HG03060 (cell line): ENCODE data around the gene ENTREP3.
A peak's percentile ranks its signal among the peaks of the same experiment; 100 is the strongest.
"Not testable (repeated sequence)": the region's sequence is repeated elsewhere in the genome, so short reads cannot be mapped to it uniquely, and the experiment has no call there.

Experiments used
- ATAC-seq: cut with Tn5 transposase; IDR thresholded peaks from one replicate; pipeline ENCODE4 v1.9.1; 2021; ENCODE audit warnings: low read depth, moderate number of reproducible peaks; ENCODE audit not compliant: unreplicated experiment

The ENTREP3 gene

GRCh38 chr1:155227261-155228095 is 27.8 kb downstream of the ENTREP3 start:
- peak; percentile 84 for ATAC-seq

GRCh38 chr1:155226910-155227260 is 28.4 kb downstream of the ENTREP3 start:
- no peak for ATAC-seq

GRCh38 chr1:155226188-155226909 is 28.9 kb downstream of the ENTREP3 start:
- ATAC-seq = no peak

- not testable (repeated sequence) for ATAC-seq
Measured at GRCh38 chr1:155225404-155225759, 29.9 kb downstream of the ENTREP3 start.

GRCh38 chr1:155223047-155223446 is 32.2 kb downstream of the ENTREP3 start:
- ATAC-seq = no peak

GRCh38 chr1:155220211-155220965 is 34.9 kb downstream of the ENTREP3 start:
- not testable (repeated sequence) for ATAC-seq

GRCh38 chr1:155219592-155220031 is 35.7 kb downstream of the ENTREP3 start:
- ATAC-seq = no peak

- ATAC-seq = no peak
Measured at GRCh38 chr1:155218854-155219591, 36.3 kb downstream of the ENTREP3 start.

GRCh38 chr1:155214702-155215101 is 40.6 kb downstream of the ENTREP3 start:
- not testable (repeated sequence) for ATAC-seq

GRCh38 chr1:155212051-155212440 is 43.2 kb downstream of the ENTREP3 start:
- ATAC-seq = not testable (repeated sequence)

GRCh38 chr1:155211381-155212050 is 43.8 kb downstream of the ENTREP3 start:
- not testable (repeated sequence) for ATAC-seq

- no peak for ATAC-seq
Measured at GRCh38 chr1:155210314-155211104, 44.8 kb downstream of the ENTREP3 start.

GRCh38 chr1:155209312-155209721 is 46.0 kb downstream of the ENTREP3 start:
- no peak for ATAC-seq

- ATAC-seq = peak; percentile 74
Measured at GRCh38 chr1:155208541-155209311, 46.6 kb downstream of the ENTREP3 start, which contains the start of gene MTX1. Gene MTX1, plus strand, starts transcription at chr1:155208695. Its CDS starts 110 bp downstream, at chr1:155208805.

- ATAC-seq = no peak
Measured at GRCh38 chr1:155207806-155208540, 47.3 kb downstream of the ENTREP3 start, which contains the start of gene THBS3. Gene THBS3, minus strand, starts transcription at chr1:155207897. Its CDS starts 21 bp downstream, at chr1:155207876.

- no peak for ATAC-seq
Measured at GRCh38 chr1:155206891-155207805, 48.1 kb downstream of the ENTREP3 start.
